ENCODE measurements around the gene TAF6. TPM values are rescaled to one million over a fixed set of nuclear protein-coding genes. Genes with fewer than 3 reads are reported as not detected.

TAF6 gene
- total RNA-seq, 1 donor from 2014 or later = 34.1 TPM

GRCh38 chr7:100095289-100095688 lies 23.9 kb downstream of the TAF6 start:
- H3K36me3 ChIP-seq = peaks cover 92% of the 10 kb centered on the region
- no peaks in the 10 kb centered on the region for H3K27me3 ChIP-seq (ENCODE audit: low read depth)
- peaks cover 26% of the 10 kb centered on the region for H3K4me1 ChIP-seq
- no peak overlapping the region for H3K27ac ChIP-seq (replicated peaks)
- intact Hi-C loops (cut with micrococcal nuclease) = no loop called here
- H3K4me3 ChIP-seq = no peak overlapping the region
- DNase-seq = no peak
- no peaks in the 10 kb centered on the region for H3K9me3 ChIP-seq (replicated peaks)
- TF ChIP-seq CTCF (IDR thresholded peaks at IDR 0.05; ENCODE audit: borderline replicate concordance) = no peak

- intact Hi-C loops (cut with micrococcal nuclease) = no loop called here
- Histone ChIP-seq H3K27ac (replicated peaks) (no peak overlapping the region), H3K4me3 (no peak overlapping the region), H3K4me1 (peaks cover 25% of the 10 kb centered on the region), H3K9me3 (replicated peaks) (no peaks in the 10 kb centered on the region), H3K27me3 (ENCODE audit: low read depth) (no peaks in the 10 kb centered on the region), H3K36me3 (peaks cover 88% of the 10 kb centered on the region)
- DNase-seq = no peak
- no peak for TF ChIP-seq CTCF (IDR thresholded peaks at IDR 0.05; ENCODE audit: borderline replicate concordance)
These were observed 25.2 kb downstream of the TAF6 start for GRCh38 chr7:100093925-100094486.

- intact Hi-C loops (cut with micrococcal nuclease) = no loop called here
These were observed 25.7 kb downstream of the TAF6 start for GRCh38 chr7:100093498-100093897.

GRCh38 chr7:100093054-100093453 lies 26.1 kb downstream of the TAF6 start:
- no peak for TF ChIP-seq CTCF (IDR thresholded peaks at IDR 0.05; ENCODE audit: borderline replicate concordance)
- DNase-seq = no peak
- intact Hi-C loops (cut with micrococcal nuclease) = no loop called here
- Histone ChIP-seq H3K27ac (replicated peaks) (no peak overlapping the region), H3K9me3 (replicated peaks) (no peaks in the 10 kb centered on the region), H3K4me3 (no peak overlapping the region), H3K36me3 (peaks cover 79% of the 10 kb centered on the region), H3K27me3 (ENCODE audit: low read depth) (no peaks in the 10 kb centered on the region), H3K4me1 (peaks cover 31% of the 10 kb centered on the region)

More at GRCh38 chr7:100093498-100093897, 25.7 kb downstream of the TAF6 start:
- Histone ChIP-seq H3K4me1 (peaks cover 26% of the 10 kb centered on the region), H3K27ac (replicated peaks) (no peak overlapping the region), H3K9me3 (replicated peaks) (no peaks in the 10 kb centered on the region), H3K27me3 (ENCODE audit: low read depth) (no peaks in the 10 kb centered on the region), H3K4me3 (no peak overlapping the region), H3K36me3 (peaks cover 83% of the 10 kb centered on the region)
- DNase-seq = no peak
- no peak for TF ChIP-seq CTCF (IDR thresholded peaks at IDR 0.05; ENCODE audit: borderline replicate concordance)

- no peak for DNase-seq
- no peaks in the 10 kb centered on the region for H3K27me3 ChIP-seq (ENCODE audit: low read depth)
- H3K4me1 ChIP-seq = peaks cover 33% of the 10 kb centered on the region
- no peak overlapping the region for H3K4me3 ChIP-seq
- TF ChIP-seq CTCF (IDR thresholded peaks at IDR 0.05; ENCODE audit: borderline replicate concordance) = no peak
- H3K9me3 ChIP-seq (replicated peaks) = no peaks in the 10 kb centered on the region
- no peak overlapping the region for H3K27ac ChIP-seq (replicated peaks)
- peaks cover 64% of the 10 kb centered on the region for H3K36me3 ChIP-seq
- intact Hi-C loops (cut with micrococcal nuclease) = no loop called here
These were observed 27.6 kb downstream of the TAF6 start for GRCh38 chr7:100091411-100092181.

Data from left ventricle myocardium inferior (tissue), 1 donor.